ENCODE measurements around the gene PLAC8L1. TPM values are rescaled to one million over a fixed set of nuclear protein-coding genes. Genes with fewer than 3 reads are reported as not detected.

PLAC8L1 gene
- total and polyA plus RNA-seq, 2 of the 4 experiments (the other 2 are of a cell fraction), result 0.27 TPM; not detected in 1

DNA sequence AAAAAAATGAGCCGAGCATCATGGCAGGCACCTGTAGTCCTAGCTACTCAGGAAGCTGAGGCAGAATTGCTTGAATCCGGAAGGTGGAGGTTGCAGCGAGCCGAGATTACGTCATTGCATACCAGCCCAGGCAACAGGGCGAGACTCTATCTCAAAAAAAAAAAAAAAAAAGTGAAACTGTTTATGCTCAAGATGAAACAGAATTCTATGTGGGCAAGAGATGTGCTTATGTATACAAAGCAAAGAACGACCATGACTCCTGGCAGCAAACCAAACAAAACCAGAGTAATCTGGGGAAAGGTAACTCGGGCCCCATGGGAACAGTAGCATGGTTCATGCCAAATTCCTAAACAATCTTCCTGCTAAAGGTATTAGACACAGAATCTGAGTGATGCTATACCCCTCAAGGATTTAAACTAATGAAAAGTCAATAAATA, 32.6 kb upstream of the PLAC8L1 start:
- Histone ChIP-seq H3K18ac (ENCODE audit: low read depth, low read length) (no peak overlapping the region), H3K14ac (replicated peaks; ENCODE audit: low read depth, low read length) (no peak overlapping the region), H3K36me3 (ENCODE audit: control insufficient read depth, insufficient read depth, low read length) (peaks cover 38% of the 10 kb centered on the region), H4K20me1 (ENCODE audit: insufficient read depth, low read length) (peaks cover 5% of the 10 kb centered on the region; the same call in 1 of the 2 replicates), H3K4me1 (ENCODE audit: control insufficient read depth, insufficient read depth, low read length) (peaks cover 5% of the 10 kb centered on the region), H3K56ac (ENCODE audit: extremely low read depth, insufficient read depth, low read length) (no peak overlapping the region), H2AK5ac (ENCODE audit: low read depth, low read length) (no peak overlapping the region), H3K9me1 (ENCODE audit: insufficient read depth, low read length) (no peaks in the 10 kb centered on the region), H3K4ac (ENCODE audit: low read depth, low read length) (no peak overlapping the region), H3K4me2 (ENCODE audit: low read depth, low read length) (peak overlapping the region; percentile 41; the same call in 1 of the 2 replicates), H2BK5ac (ENCODE audit: low read depth, low read length, poor library complexity, severe bottlenecking) (no peak overlapping the region), H4K5ac (ENCODE audit: low read depth, low read length) (no peak overlapping the region), H2BK120ac (ENCODE audit: low read depth, low read length) (no peak overlapping the region), H3K23ac (ENCODE audit: low read depth, low read length) (no peak overlapping the region), H3K9ac (ENCODE audit: low read depth, low read length) (no peak overlapping the region), H3K27me3 (ENCODE audit: control insufficient read depth, insufficient read depth, low read length) (no peaks in the 10 kb centered on the region), H2BK15ac (ENCODE audit: low read depth, low read length) (no peak overlapping the region), H2AFZ (replicated peaks; ENCODE audit: low read length, poor library complexity) (no peak overlapping the region), H2BK20ac (ENCODE audit: low read depth, low read length) (no peak overlapping the region), H4K8ac (ENCODE audit: low read depth in 2 of 2, low read length in 2 of 2) (no peak overlapping the region), H2AK9ac (replicated peaks; ENCODE audit: low read depth, low read length, poor library complexity) (no peak overlapping the region), H3K4me3 (ENCODE audit: insufficient read depth, low read depth, low read length) (no peak overlapping the region), H4K91ac (ENCODE audit: insufficient read depth, low read depth, low read length) (no peak overlapping the region), H3K79me1 (ENCODE audit: low read depth in 1 of 2, low read length in 2 of 2) (peaks cover 0 to 3% of the 10 kb centered on the region in 2 experiments; a peak in 1 of 4 replicates), H3K9me3 (ENCODE audit: control insufficient read depth, insufficient read depth, low read length) (no peaks in the 10 kb centered on the region), H3K27ac (ENCODE audit: insufficient read depth, low read length) (no peak overlapping the region)
- intact Hi-C loops (cut with micrococcal nuclease) (no loop called here), dilution Hi-C loops (cut with HindIII; ENCODE audit: low sequenced_read_pairs, unreplicated experiment) (no loop called here), in situ Hi-C loops (cut with MboI; ENCODE audit: low sequenced_read_pairs) (loop anchor here (25.0 kb wide), 1 partner anchor 299 kb away; the partner anchor contains the start of gene TCERG1)
- 85% methylated on average over 5 of the region's 8 CpGs; no CpG with 5 or more reads in 1 of the 2 experiments for WGBS, 2 experiments (ENCODE audit: extremely low coverage in 2 of 2, insufficient read length in 1 of 2)
- TF ChIP-seq CEBPB (IDR thresholded peaks at IDR 0.05; ENCODE audit: low read depth, low read length) (peak; percentile 85), BHLHE40 (IDR thresholded peaks at IDR 0.05; ENCODE audit: low read depth, low read length) (no peak)
- no TSS peak for BruUV-seq (replicated peaks)
- peak; percentile 68 for DNase-seq
- ATAC-seq (ENCODE audit: low read depth), result peak; percentile 82
- ChIA-PET POLR2A (ENCODE audit: unreplicated experiment) (no interaction called here), CTCF (no interaction called here)

All from IMR-90 (cell line).